A549 treated with CORT108297 at 1 μM for 4 hours (cell line): Measurements from ENCODE around the gene SLC11A2. TPM values are rescaled to one million over a fixed set of nuclear protein-coding genes. Genes with fewer than 3 reads are reported as not detected.

ENCODE experiments used
- total RNA-seq: library from RNA; stranded (reverse); fragments of 200-300 nt; extraction: Qiagen RNA extraction; gene quantifications from 5 replicates; pipeline ENCODE4 v1.2.3, GENCODE V29; 2022

SLC11A2 gene
- 19.2 to 25.0 TPM (median 24.4 TPM) in 5 replicates for total RNA-seq

DNA sequence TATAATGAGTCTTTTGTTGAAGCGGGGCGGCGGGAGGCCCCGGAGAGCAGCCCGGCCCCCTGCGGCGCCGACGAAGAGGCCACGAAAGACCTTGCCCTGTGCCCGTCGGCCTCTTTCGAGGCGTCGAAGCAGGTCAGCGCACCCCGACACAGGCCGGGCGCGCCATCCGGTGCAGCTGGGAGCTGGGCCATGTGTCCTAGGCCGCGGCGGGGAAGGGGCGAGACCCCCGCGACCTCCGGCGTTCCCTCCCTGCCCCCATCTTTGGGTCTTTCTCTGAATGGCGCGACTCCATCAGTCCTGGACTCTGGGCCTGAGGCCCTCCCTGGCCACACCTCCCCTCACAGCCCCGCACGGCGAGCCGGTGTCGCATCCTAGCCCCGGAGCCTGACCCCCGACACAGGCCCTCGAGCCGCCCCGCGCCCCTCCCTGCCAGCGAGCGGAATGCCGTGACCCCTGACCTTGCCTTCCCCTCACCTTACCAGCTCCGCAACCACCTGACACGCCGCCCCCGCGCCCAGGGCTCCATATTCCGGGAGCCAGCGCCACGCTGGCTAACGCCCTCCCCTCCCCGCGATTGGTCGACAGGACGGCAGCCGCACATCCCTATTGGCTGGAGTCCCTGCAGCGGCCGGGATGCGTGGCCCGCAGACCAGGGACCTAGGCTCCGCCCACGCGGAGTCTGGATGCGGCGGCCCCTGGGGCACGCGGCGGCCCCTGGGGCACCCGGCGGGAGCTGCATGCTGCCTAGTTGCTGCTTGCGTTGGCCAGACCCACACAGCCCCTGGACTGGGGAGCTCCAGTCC is at the start of gene SLC11A2:
TSS of gene SLC11A2 (minus strand) at position 549 of the 803 bp plus-strand sequence. CDS start 15,656 bp downstream, outside the sequence.

DNA sequence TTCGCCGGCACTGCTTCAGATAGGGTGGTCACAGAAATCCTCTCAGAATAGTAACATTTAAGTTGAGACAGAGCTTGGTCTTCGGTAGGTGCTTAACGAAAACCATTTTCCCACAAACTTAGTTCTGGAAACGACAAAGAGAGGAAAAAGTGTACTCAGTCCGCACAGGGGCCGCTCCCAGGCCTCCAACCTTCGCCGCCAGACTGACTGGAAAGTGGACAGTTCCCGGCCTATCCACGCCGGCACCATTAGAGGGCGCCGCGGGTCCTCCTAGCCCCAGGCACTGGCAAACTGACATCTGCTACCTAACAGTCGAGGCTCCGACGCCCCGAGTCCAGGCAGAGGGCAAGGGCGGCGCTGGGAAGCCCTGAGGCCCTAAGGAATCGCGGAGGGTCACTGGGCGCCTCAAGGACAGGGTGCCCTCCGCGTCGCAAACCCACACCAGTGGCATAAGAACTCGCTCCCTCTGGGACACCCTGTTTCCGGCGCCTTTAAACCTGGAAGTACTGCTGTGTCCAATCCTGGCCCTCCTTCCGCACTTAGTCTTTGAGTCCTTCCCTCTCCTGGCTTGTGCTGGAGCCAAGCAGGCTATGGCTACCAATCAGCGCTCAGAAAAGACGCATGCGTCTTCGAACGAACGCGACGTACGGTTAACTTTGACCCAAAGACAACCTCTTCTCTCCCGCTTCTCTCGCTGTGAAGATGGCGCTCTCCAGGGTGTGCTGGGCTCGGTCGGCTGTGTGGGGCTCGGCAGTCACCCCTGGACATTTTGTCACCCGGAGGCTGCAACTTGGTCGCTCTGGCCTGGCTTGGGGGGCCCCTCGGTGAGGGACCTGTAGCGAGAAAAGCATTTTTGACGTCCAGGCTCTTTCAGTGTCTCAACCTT is 21.7 kb upstream of the SLC11A2 start, which contains the start of gene LETMD1:
TSS of gene LETMD1 (plus strand) at position 673 of the 886 bp plus-strand sequence. CDS start at position 703, 30 bp downstream.

GRCh38 chr12:50952510-50952909 is 73.7 kb downstream of the SLC11A2 start, which contains the start of gene HIGD1C:
TSS of gene HIGD1C (plus strand) at chr12:50952544. CDS start at chr12:50953999, 1,455 bp downstream.

Other genes starting within 250 kb of the SLC11A2 start
- not detected in 5 replicates for gene TMPRSS12, start 183.5 kb downstream of the SLC11A2 start, total RNA-seq
- not detected in 5 replicates for gene HIGD1C, start 73.8 kb downstream of the SLC11A2 start, total RNA-seq
- 23.0 to 27.6 TPM (median 24.8 TPM) in 5 replicates for gene LETMD1, start 21.9 kb upstream of the SLC11A2 start, total RNA-seq
- gene CSRNP2, start 57.2 kb upstream of the SLC11A2 start, total RNA-seq: 11.6 to 14.4 TPM (median 13.7 TPM) in 5 replicates
- 18.5 to 22.5 TPM (median 20.0 TPM) in 5 replicates for gene TFCP2, start 146.8 kb upstream of the SLC11A2 start, total RNA-seq
- 1.1 to 1.8 TPM (median 1.6 TPM) in 5 replicates for gene POU6F1, start 191.7 kb upstream of the SLC11A2 start, total RNA-seq
- gene DAZAP2, start 212.4 kb upstream of the SLC11A2 start, total RNA-seq: 316 to 373 TPM (median 326 TPM) in 5 replicates
- 20.2 to 25.3 TPM (median 23.0 TPM) in 5 replicates for gene SMAGP, start 244.0 kb upstream of the SLC11A2 start, total RNA-seq